SKM-1 treated with dmso at 0.1 percent for 144 hours (cell line): ENCODE measurements around the gene IL1RAP.

Experiments used
- DNase-seq: peaks from one replicate; lab custom pipeline; 2025; ENCODE audit not compliant: unreplicated experiment; lab: John Stamatoyannopoulos, UW

IL1RAP gene

GRCh38 chr3:190607021-190607420 is 93.1 kb downstream of the IL1RAP start:
- DNase-seq, result no peak

GRCh38 chr3:190608850-190609589 is 95.1 kb downstream of the IL1RAP start:
- DNase-seq, result no peak

- no peak for DNase-seq
Observed at GRCh38 chr3:190614226-190615059, 100.6 kb downstream of the IL1RAP start.

GRCh38 chr3:190615060-190615384 is 101.1 kb downstream of the IL1RAP start:
- no peak for DNase-seq

- no peak for DNase-seq
Observed at GRCh38 chr3:190615607-190616006, 101.7 kb downstream of the IL1RAP start.

GRCh38 chr3:190616637-190617036 is 102.8 kb downstream of the IL1RAP start:
- peak; percentile 66 for DNase-seq

- peak; percentile 97 for DNase-seq
Observed at GRCh38 chr3:190617185-190617584, 103.3 kb downstream of the IL1RAP start.

- DNase-seq, result peak; percentile 68
Observed at GRCh38 chr3:190618330-190619030, 104.6 kb downstream of the IL1RAP start.

GRCh38 chr3:190619353-190619752 is 105.5 kb downstream of the IL1RAP start:
- no peak for DNase-seq

- no peak for DNase-seq
Observed at GRCh38 chr3:190619761-190620160, 105.9 kb downstream of the IL1RAP start.

- no peak for DNase-seq
Observed at GRCh38 chr3:190620886-190621608, 107.2 kb downstream of the IL1RAP start.

- DNase-seq, result peak; percentile 56
Observed at GRCh38 chr3:190621927-190622326, 108.0 kb downstream of the IL1RAP start.

- no peak for DNase-seq
Observed at GRCh38 chr3:190624282-190624681, 110.4 kb downstream of the IL1RAP start.

- no peak for DNase-seq
Observed at GRCh38 chr3:190626951-190627620, 113.2 kb downstream of the IL1RAP start.

- DNase-seq, result no peak
Observed at GRCh38 chr3:190629088-190629487, 115.2 kb downstream of the IL1RAP start.

- no peak for DNase-seq
Observed at GRCh38 chr3:190631295-190631694, 117.4 kb downstream of the IL1RAP start.

- DNase-seq, result no peak
Observed at GRCh38 chr3:190641564-190641963, 127.7 kb downstream of the IL1RAP start.

GRCh38 chr3:190642016-190642415 is 128.1 kb downstream of the IL1RAP start:
- DNase-seq, result no peak

- DNase-seq, result no peak
Observed at GRCh38 chr3:190644035-190644434, 130.2 kb downstream of the IL1RAP start.

GRCh38 chr3:190644766-190645165 is 130.9 kb downstream of the IL1RAP start:
- DNase-seq, result no peak
